ENCODE data around the gene NAV2. TPM values are rescaled to one million over a fixed set of nuclear protein-coding genes. Genes with fewer than 3 reads are reported as not detected.

The NAV2 gene
- polyA plus RNA-seq, 3 donors, result not detected

DNA sequence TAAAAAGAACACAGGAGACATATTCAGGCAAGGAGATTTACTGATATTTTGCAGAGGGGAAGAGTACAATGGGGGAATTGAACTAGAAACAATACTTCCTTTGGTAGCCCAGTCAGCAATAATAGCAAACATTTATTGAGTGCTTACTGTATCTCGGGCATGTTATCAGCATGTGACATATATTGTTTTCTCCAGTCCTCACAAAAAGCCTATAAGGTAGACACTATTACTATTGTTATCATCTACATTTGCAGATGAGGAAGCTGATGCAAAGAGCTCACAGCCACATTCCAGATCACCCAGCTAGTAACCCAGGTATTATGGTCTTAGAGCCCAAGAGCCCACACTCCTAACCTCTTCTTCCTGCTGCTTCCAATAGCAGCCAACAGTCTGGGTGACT lies 27.9 kb downstream of the NAV2 start:
- Mint-ChIP-seq H3K36me3 (no peaks in the 10 kb centered on the region), H3K4me1 (no peaks in the 10 kb centered on the region), H3K9me3 (no peaks in the 10 kb centered on the region), H3K27me3 (ENCODE audit: low read depth in 3 of 3) (peaks cover 0 to 6% (median 4%) of the 10 kb centered on the region in 3 donors), H3K27ac (no peak overlapping the region), H3K4me3 (no peak overlapping the region)
- H3K27me3 ChIP-seq (ENCODE audit: control insufficient read depth in 2 of 2, insufficient read depth in 2 of 2, low read length in 2 of 2), result no peaks in the 10 kb centered on the region
- H3K79me2 ChIP-seq (ENCODE audit: insufficient read depth, low read length), result no peaks in the 10 kb centered on the region
- H3K9me3 ChIP-seq (replicated peaks in 1 of 2; ENCODE audit: control insufficient read depth in 1 of 2, insufficient read depth in 1 of 2, low read length in 2 of 2), result no peaks in the 10 kb centered on the region
- no peaks in the 10 kb centered on the region for H3K4me1 ChIP-seq (ENCODE audit: control insufficient read depth in 1 of 2, insufficient read depth in 2 of 2, low read length in 2 of 2)
- WGBS (ENCODE audit: insufficient coverage), result no CpG with 5 or more reads among the region's 1 CpG
- no peaks in the 10 kb centered on the region for H3K36me3 ChIP-seq (replicated peaks in 1 of 2; ENCODE audit: control insufficient read depth in 1 of 2, insufficient read depth in 2 of 2, low read length in 2 of 2)
- intact Hi-C loops (cut with micrococcal nuclease), result no loop called here
- no peak for DNase-seq
- no peak overlapping the region for H3K4me2 ChIP-seq (replicated peaks; ENCODE audit: extremely low read depth, low read length, poor library complexity, severe bottlenecking)
- TF ChIP-seq, protein P1, sequence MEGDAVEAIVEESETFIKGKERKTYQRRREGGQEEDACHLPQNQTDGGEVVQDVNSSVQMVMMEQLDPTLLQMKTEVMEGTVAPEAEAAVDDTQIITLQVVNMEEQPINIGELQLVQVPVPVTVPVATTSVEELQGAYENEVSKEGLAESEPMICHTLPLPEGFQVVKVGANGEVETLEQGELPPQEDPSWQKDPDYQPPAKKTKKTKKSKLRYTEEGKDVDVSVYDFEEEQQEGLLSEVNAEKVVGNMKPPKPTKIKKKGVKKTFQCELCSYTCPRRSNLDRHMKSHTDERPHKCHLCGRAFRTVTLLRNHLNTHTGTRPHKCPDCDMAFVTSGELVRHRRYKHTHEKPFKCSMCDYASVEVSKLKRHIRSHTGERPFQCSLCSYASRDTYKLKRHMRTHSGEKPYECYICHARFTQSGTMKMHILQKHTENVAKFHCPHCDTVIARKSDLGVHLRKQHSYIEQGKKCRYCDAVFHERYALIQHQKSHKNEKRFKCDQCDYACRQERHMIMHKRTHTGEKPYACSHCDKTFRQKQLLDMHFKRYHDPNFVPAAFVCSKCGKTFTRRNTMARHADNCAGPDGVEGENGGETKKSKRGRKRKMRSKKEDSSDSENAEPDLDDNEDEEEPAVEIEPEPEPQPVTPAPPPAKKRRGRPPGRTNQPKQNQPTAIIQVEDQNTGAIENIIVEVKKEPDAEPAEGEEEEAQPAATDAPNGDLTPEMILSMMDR (IDR thresholded peaks at IDR 0.05), result no peak
- H4K20me1 ChIP-seq (ENCODE audit: insufficient read depth, low read length), result no peaks in the 10 kb centered on the region
- H2AFZ ChIP-seq (ENCODE audit: insufficient read depth, low read depth, low read length, poor library complexity, severe bottlenecking), result no peak overlapping the region
- H3K4me3 ChIP-seq (replicated peaks in 1 of 3; ENCODE audit: low read depth in 2 of 3, low read length in 3 of 3), result no peak overlapping the region
- H3K27ac ChIP-seq (ENCODE audit: low read depth in 1 of 2, low read length in 2 of 2), result no peak overlapping the region
- no peak overlapping the region for H3K9ac ChIP-seq (ENCODE audit: insufficient read depth, low read length, poor library complexity, severe bottlenecking)

DNA sequence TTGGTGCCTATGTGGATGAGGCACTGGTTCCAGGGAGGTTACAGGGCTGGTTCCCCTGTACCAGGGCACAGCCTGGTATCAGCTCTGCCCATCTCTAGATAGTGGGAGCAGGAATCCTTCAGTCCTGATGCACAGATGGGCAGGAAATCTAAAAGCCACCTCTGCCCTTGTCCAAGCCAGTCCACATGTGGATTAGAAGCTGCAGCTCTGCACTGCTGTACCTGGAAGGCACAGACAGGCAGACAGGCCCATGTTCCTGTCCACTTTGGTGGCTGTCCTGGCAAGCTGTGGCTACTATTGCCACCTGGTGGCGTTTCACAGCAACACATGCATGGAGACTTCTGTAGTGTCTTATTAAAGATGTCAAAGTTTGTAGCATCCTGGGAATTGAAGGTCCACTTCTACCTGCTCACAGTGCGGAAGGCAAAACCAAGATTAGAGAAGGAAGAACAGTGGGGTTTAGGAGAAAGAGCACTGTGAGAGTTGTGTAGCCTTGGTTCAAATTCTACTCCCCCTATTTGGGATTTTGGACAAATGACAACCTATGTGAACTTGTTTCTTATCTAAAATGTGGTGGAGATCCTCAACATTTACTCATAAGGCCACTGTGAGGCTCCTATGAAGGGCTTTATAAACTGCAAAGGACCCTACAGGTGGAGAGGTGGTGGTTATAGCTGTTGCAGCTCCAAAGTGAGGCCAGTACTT lies 30.1 kb downstream of the NAV2 start:
- Histone ChIP-seq H3K36me3 (replicated peaks in 1 of 2; ENCODE audit: control insufficient read depth in 1 of 2, insufficient read depth in 2 of 2, low read length in 2 of 2) (no peaks in the 10 kb centered on the region), H3K4me3 (replicated peaks in 1 of 3; ENCODE audit: low read depth in 2 of 3, low read length in 3 of 3) (no peak overlapping the region), H3K4me2 (replicated peaks; ENCODE audit: extremely low read depth, low read length, poor library complexity, severe bottlenecking) (no peak overlapping the region), H3K9ac (ENCODE audit: insufficient read depth, low read length, poor library complexity, severe bottlenecking) (no peak overlapping the region), H3K27ac (ENCODE audit: low read depth in 1 of 2, low read length in 2 of 2) (no peak overlapping the region), H2AFZ (ENCODE audit: insufficient read depth, low read depth, low read length, poor library complexity, severe bottlenecking) (no peak overlapping the region), H3K27me3 (ENCODE audit: control insufficient read depth in 2 of 2, insufficient read depth in 2 of 2, low read length in 2 of 2) (no peaks in the 10 kb centered on the region), H3K4me1 (ENCODE audit: control insufficient read depth in 1 of 2, insufficient read depth in 2 of 2, low read length in 2 of 2) (no peaks in the 10 kb centered on the region), H3K79me2 (ENCODE audit: insufficient read depth, low read length) (no peaks in the 10 kb centered on the region), H4K20me1 (ENCODE audit: insufficient read depth, low read length) (no peaks in the 10 kb centered on the region), H3K9me3 (replicated peaks in 1 of 2; ENCODE audit: control insufficient read depth in 1 of 2, insufficient read depth in 1 of 2, low read length in 2 of 2) (no peaks in the 10 kb centered on the region)
- Mint-ChIP-seq H3K36me3 (no peaks in the 10 kb centered on the region), H3K4me3 (no peak overlapping the region), H3K27ac (peak overlapping the region in 1 of 7 donors; percentile 54), H3K27me3 (ENCODE audit: low read depth in 3 of 3) (peaks cover 0 to 4% (median 1%) of the 10 kb centered on the region in 3 donors), H3K4me1 (no peaks in the 10 kb centered on the region), H3K9me3 (no peaks in the 10 kb centered on the region)
- intact Hi-C loops (cut with micrococcal nuclease), result loop anchor here (1.0 to 2.0 kb wide), 2 partner anchors 178 kb away; no protein-coding TSS in a partner anchor
- DNase-seq, result peak; percentile 38 to 62 (median 62)
- TF ChIP-seq, protein P1 (IDR thresholded peaks at IDR 0.05), result peak; percentile 87
- 0% methylated on average over 1 of the region's 2 CpGs for WGBS (ENCODE audit: insufficient coverage)

Data from CD14-positive monocyte (primary cell).